PC-9 (cell line): ENCODE data around the gene NMUR1.

Experiments used
- CTCF ChIP-seq: fragments of 200-600 bp; sonication (generic); conservative IDR thresholded peaks from 2 replicates; pipeline ENCODE4 v1.6.1; 2017; ENCODE audit warnings: mixed run types, antibody characterized with exemption, mild to moderate bottlenecking, moderate library complexity
- EZH2 ChIP-seq: fragments of 200-600 bp; sonication (generic); IDR thresholded peaks from 2 replicates; pipeline ENCODE4 v1.8.0; 2017; ENCODE audit warnings: antibody characterized with exemption, low read depth

- TF ChIP-seq EZH2 (no peak), CTCF (no peak)
Measured at GRCh38 chr2:231526341-231527090, 3.7 kb downstream of the NMUR1 start.
